Peyer's patch (tissue), 4 donors: ENCODE measurements around the gene PPFIA3.

Source experiments
- CTCF ChIP-seq, 6 experiments: fragments of 450-650 bp in 4 of 6; fragments of 200-600 bp in 2 of 6; sonication (generic) in 1 of 6; IDR thresholded peaks; one replicate each; pipeline ENCODE4 v1.5.1; 2017 to 2019; ENCODE audit warnings: antibody characterized with exemption in 6 of 6, mild to moderate bottlenecking in 3 of 6, moderate library complexity in 1 of 6
- POLR2A ChIP-seq, 2 donors: fragments of 450-650 bp; IDR thresholded peaks; one replicate each; pipeline ENCODE4 v1.5.1; 2017; ENCODE audit warnings: antibody characterized with exemption in 2 of 2, mild to moderate bottlenecking in 2 of 2, moderate library complexity in 2 of 2

- TF ChIP-seq CTCF (IDR thresholded peaks at IDR 0.05) (no peak), POLR2A (IDR thresholded peaks at IDR 0.05) (no peak)
These were observed 32.8 kb downstream of the PPFIA3 start for GRCh38 chr19:49152119-49152550.
